Immature natural killer cell (primary cell): Measurements from ENCODE around the gene ABCB6. TPM values are rescaled to one million over a fixed set of nuclear protein-coding genes. Genes with fewer than 3 reads are reported as not detected.

Experiments used
- DNase-seq, 3 donors: peaks; one replicate each; pipeline ENCODE4 v3.0.0; 2022; ENCODE audit warnings: mixed read lengths in 1 of 3
- H3K27ac Mint-ChIP-seq, 6 donors: one replicate each; pipeline ENCODE4 v1.8.0; 2020; ENCODE audit warnings: mixed read lengths in 6 of 6, mild to moderate bottlenecking in 5 of 6, inconsistent platforms in 4 of 6, moderate library complexity in 3 of 6
- H3K27me3 Mint-ChIP-seq, 3 donors: one replicate each; pipeline ENCODE4 v1.8.0; 2020 to 2021; ENCODE audit warnings: low read depth in 3 of 3, mild to moderate bottlenecking in 3 of 3, mixed read lengths in 3 of 3, moderate library complexity in 3 of 3, inconsistent platforms in 1 of 3
- H3K36me3 Mint-ChIP-seq, 3 donors: one replicate each; pipeline ENCODE4 v1.8.0; 2020; ENCODE audit warnings: mixed read lengths in 3 of 3, inconsistent platforms in 2 of 3, mild to moderate bottlenecking in 2 of 3
- H3K4me1 Mint-ChIP-seq, 2 donors: one replicate each; pipeline ENCODE4 v1.8.0; 2020; ENCODE audit warnings: inconsistent platforms in 2 of 2, mild to moderate bottlenecking in 2 of 2, mixed read lengths in 2 of 2, moderate library complexity in 1 of 2
- H3K4me3 Mint-ChIP-seq, 5 donors: one replicate each; pipeline ENCODE4 v1.8.0; 2020; ENCODE audit warnings: mild to moderate bottlenecking in 5 of 5, mixed read lengths in 5 of 5, inconsistent platforms in 3 of 5, moderate library complexity in 3 of 5
- H3K9me3 Mint-ChIP-seq, 6 donors: one replicate each; pipeline ENCODE4 v1.8.0; 2020; ENCODE audit warnings: mild to moderate bottlenecking in 6 of 6, mixed read lengths in 6 of 6, inconsistent platforms in 4 of 6, moderate library complexity in 3 of 6
- polyA plus RNA-seq, 3 donors: library from polyadenylated mRNA; unstranded; fragments of 300-500 nt; fragmentation: Illumina TruSeq; gene quantifications; one replicate each; pipeline ENCODE4 v1.2.3, GENCODE V29; 2021

The ABCB6 gene
- polyA plus RNA-seq, 3 donors from 2014 or later: 0.21 to 3.7 (median 1.2) TPM

DNA sequence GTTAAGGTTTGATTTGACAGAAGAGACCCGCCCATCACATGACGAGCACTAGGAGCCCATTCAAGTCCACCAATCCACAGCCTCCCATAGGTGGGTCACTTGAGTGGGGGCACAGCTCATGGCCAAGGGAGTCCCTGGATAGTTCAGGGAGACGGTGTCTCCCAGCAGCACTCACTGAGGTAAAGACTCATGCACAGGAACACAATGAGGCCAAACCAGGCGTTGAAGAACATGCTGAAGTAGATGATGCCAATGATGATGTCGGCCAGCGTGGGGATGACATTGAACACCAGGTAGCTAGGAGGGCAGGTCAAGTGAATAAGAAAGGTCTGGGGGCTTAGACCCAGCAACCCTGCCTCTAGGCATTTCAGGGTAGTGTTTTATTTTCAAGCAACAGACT is 4.0 kb downstream of the ABCB6 start:
- DNase-seq: no peak
- no peak overlapping the region for H3K27ac Mint-ChIP-seq
- peaks cover 0 to 3% (median 0%) of the 10 kb centered on the region in 3 donors for H3K36me3 Mint-ChIP-seq
- peaks cover 8 to 11% (median 9%) of the 10 kb centered on the region in 3 donors for H3K27me3 Mint-ChIP-seq
- H3K4me3 Mint-ChIP-seq: no peak overlapping the region
- H3K9me3 Mint-ChIP-seq: peaks cover 0 to 1% (median 0%) of the 10 kb centered on the region in 6 donors
- peaks cover 33 to 37% of the 10 kb centered on the region in 2 donors for H3K4me1 Mint-ChIP-seq

DNA sequence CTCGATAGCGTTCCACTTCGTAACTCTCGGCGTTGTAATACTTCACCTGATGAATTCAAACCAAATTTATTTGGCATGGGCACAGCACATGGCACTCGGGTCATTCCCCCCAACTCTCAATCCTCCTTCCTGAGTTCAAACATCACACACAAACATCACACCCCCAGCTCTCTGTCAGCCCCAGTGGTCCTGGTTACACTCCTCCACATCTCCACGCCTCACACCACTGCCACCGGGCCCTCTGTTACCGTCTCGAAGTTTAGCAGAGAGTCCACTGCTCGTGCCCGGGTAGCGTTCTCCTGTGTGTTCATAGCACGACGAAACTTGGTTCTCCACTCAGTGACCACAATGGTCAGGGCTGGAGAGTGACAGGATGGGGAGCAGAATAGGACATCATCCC is 4.6 kb downstream of the ABCB6 start:
- Mint-ChIP-seq H3K27me3 (peaks cover 7 to 8% (median 8%) of the 10 kb centered on the region in 3 donors), H3K27ac (peak overlapping the region in 1 of 6 donors; percentile 27), H3K4me3 (no peak overlapping the region), H3K4me1 (peaks cover 35 to 37% of the 10 kb centered on the region in 2 donors), H3K9me3 (peaks cover 0 to 1% (median 0%) of the 10 kb centered on the region in 6 donors), H3K36me3 (peaks cover 0 to under 1% (median 0%) of the 10 kb centered on the region in 3 donors)
- no peak for DNase-seq

DNA sequence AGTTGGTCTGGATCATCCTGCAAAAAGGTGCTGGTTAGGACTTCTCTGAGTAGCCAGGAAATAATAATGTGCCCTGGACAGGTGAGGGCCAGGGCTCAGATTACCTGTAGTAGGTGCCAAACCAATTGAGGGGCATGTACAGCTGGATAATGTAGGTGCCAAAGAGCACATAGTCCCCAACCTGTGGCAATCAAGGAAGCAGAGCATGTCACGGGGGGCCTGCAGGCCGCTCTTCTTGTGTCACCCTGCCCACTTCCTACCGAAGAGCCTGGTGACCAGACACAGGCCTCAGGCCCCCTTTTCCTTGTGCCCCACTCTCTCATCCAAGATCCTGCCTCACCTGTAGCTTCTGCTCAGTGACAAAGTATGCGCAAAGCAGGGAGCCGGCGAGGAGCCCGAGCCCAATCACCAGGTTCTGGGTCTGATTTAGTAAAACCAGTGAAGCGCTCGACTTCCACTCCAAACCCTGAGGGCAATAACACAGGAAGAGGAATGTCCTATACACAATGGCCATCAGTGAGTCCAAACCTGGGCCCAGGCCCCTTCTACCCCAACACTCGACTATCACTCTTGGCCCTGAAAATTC is 5.2 kb downstream of the ABCB6 start:
- Mint-ChIP-seq H3K4me3 (no peak overlapping the region), H3K27me3 (peaks cover 4 to 8% (median 8%) of the 10 kb centered on the region in 3 donors), H3K27ac (peak overlapping the region in 1 of 6 donors; percentile 27), H3K4me1 (peaks cover 32 to 39% of the 10 kb centered on the region in 2 donors), H3K9me3 (peaks cover 0 to 1% (median 0%) of the 10 kb centered on the region in 6 donors), H3K36me3 (peaks cover 0 to 6% (median 0%) of the 10 kb centered on the region in 3 donors)
- no peak for DNase-seq

DNA sequence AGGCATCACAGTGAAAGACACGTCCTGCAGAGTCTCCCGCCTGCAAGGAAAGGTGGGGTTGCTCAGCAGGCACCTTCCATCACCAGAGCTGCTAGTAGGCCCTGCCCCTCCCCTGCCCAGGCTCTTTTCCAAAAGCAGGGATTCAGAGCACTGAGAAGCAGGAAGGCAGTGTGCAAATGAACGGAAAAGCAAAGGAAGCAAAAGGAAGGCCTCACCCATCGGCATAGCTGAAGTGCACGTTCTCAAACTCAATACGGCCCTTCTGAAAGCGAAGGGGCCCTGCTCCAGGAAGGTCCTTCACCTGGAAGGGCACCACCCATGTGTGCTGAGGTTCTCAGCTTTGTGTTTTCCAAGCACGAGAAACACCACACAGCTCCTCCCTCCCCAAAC is 5.7 kb downstream of the ABCB6 start:
- Mint-ChIP-seq H3K4me1 (peaks cover 34 to 41% of the 10 kb centered on the region in 2 donors), H3K36me3 (peaks cover 0 to 10% (median 0%) of the 10 kb centered on the region in 3 donors), H3K4me3 (no peak overlapping the region), H3K9me3 (peaks cover 0 to 1% (median 0%) of the 10 kb centered on the region in 6 donors), H3K27me3 (peaks cover 4 to 7% (median 6%) of the 10 kb centered on the region in 3 donors), H3K27ac (no peak overlapping the region)
- no peak for DNase-seq

DNA sequence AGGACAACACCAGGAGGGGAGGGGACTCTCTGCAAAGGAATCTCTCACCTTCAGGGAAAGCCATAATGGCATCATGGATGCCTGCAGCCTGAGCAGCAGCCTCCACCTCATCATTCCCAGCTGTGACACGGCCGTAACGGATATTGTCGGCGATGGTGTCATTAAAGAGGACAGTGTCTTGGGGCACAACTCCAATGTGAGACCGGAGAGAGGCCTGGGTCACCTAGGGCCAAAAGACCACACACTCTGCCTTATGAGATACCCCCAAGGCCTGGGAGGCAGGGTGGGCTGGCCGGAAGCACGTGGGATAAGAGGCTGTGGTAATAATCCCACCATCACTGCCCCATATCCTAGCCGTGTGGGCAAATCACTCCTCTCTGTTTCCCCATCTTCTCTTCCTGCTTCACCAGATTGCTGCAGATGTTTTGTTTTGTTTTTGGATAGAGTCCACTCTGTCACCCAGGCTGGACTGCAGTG is 7.8 kb downstream of the ABCB6 start:
- Mint-ChIP-seq H3K4me1 (peaks cover 38 to 49% of the 10 kb centered on the region in 2 donors), H3K36me3 (peaks cover 0 to 10% (median 0%) of the 10 kb centered on the region in 3 donors), H3K27me3 (peaks cover 0 to 6% (median 0%) of the 10 kb centered on the region in 3 donors), H3K27ac (peak overlapping the region; percentile 89 to 95 (median 92)), H3K9me3 (peaks cover 0 to 1% (median 0%) of the 10 kb centered on the region in 6 donors), H3K4me3 (peak overlapping the region in 3 of 5 donors; percentile 70 to 72 (median 71))
- DNase-seq: no peak

DNA sequence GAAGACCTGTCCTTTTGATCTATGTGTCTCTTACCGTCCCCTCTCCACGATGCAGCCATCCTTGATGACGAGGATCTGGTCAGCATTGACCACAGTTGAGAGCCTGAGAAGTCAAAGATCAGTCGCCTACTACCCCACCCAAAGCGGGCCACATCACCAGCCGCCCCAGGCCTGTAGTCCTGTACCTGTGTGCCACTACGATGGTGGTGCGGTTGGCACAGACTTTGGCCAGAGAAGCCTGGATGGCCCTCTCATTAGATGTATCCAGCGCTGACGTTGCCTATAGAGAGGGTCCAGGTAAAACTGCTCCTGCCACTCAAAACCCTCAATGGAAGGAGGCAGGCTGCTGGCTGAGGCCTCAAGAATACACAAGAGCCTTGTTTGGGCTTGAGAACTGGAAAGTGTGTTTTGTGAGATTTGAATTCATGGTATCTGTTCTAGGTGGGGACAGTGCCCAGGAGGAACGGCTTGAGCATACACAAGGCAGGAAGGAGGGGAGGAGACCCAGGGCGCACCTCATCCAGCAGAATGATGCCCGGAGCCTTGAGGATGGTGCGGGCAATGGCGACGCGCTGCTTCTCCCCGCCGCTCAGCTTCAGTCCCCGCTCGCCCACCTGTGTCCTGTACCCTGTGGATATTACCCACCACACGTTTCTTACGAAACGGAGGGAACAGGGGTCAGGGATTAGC is 8.4 kb downstream of the ABCB6 start:
- peak overlapping the region in 1 of 5 donors; percentile 27 for H3K4me3 Mint-ChIP-seq
- no peak for DNase-seq
- peaks cover 39 to 50% of the 10 kb centered on the region in 2 donors for H3K4me1 Mint-ChIP-seq
- peaks cover 0 to 1% (median 0%) of the 10 kb centered on the region in 6 donors for H3K9me3 Mint-ChIP-seq
- H3K36me3 Mint-ChIP-seq: peaks cover 0 to 10% (median 0%) of the 10 kb centered on the region in 3 donors
- H3K27ac Mint-ChIP-seq: peak overlapping the region; percentile 75 to 92 (median 86)
- peaks cover 0 to 6% (median 0%) of the 10 kb centered on the region in 3 donors for H3K27me3 Mint-ChIP-seq

DNA sequence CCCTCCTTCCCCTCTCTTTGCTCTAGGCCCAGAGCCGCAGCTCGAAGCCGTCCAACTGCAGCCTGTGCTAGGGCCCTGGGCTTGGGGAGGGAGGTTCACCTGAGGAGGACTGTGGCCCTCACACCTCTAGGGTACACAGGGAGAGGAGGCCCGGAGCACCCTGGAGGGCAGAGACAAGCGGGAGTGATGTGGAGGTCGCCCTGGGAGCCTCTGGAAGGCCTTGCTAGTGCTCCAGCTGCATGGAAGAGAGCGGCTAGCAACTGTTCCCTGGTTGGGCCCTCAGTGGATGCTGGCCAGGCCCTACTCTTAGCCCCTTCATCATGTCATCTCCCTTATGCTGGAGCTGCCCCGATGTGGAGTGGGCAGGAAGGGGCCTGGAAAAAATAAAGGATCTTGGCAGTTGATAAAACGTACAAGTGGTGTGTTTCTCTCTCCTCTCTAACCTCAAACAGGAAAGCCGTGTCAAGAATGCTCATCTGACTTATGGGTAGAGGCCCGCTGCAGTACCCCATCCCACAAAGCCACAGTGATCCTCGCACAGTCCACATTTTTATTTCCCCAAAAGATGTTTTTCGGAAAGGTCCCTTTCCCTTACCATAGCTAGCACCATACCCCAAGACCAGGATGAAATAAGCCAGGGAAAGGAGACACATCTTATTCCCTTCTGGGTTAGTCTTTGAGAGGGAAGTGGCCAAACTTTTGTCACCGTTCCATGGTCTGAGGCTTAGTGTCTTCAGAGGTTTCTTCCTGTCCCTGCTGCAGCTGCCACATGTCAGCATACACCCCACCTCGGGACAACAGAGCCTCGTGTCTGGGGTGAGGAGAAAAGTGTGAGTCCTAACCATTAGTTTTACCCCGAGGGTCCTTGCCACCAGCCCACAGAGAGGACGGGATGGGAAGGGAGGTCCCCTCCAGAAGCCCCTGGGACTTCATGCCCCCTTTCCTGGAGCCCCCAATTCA is 9.2 kb downstream of the ABCB6 start:
- Mint-ChIP-seq H3K36me3 (peaks cover 0 to 10% (median 0%) of the 10 kb centered on the region in 3 donors), H3K4me3 (peak overlapping the region; percentile 14 to 61 (median 48)), H3K27ac (peak overlapping the region; percentile 75 to 90 (median 86)), H3K27me3 (peaks cover 0 to 8% (median 0%) of the 10 kb centered on the region in 3 donors), H3K9me3 (peaks cover 0 to 1% (median 0%) of the 10 kb centered on the region in 6 donors), H3K4me1 (peaks cover 39 to 50% of the 10 kb centered on the region in 2 donors)
- DNase-seq: no peak

DNA sequence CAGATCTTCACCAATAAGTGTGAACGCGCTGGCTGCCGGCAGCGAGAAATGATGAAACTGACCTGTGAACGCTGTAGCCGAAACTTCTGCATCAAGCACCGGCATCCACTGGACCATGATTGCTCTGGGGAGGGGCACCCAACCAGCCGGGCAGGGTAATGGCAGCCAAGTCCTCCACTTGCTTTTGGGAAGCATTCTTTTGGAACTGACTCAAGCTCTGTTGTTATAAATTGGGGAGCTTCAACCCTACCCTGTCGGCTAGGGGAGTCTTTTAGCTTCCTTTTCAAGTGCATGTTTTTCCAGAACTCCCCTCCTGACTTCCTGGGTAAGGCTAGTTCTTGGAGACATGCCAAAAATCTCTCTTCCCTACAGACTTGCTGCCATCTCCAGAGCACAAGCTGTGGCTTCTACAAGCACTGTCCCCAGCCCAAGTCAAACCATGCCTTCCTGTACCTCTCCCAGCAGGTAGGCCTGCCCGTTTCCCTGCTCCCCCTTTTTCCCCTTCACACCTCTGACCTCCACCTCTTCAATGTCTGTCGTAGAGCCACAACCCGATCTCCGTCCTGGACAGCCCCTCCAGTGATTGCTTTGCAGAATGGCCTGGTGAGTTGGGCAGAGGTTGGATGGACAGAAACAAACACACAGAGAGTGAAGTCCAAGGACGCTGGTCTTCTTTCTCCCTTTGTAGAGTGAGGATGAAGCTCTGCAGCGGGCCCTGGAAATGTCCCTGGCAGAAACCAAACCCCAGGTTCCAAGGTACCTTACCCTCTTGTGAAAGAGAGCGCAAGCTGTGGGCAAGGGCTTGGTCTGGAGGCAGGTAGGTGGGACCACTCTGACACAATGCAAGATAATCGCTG is 10.6 kb downstream of the ABCB6 start:
- DNase-seq: no peak
- Mint-ChIP-seq H3K36me3 (peaks cover 0 to 10% (median 0%) of the 10 kb centered on the region in 3 donors), H3K27me3 (peaks cover 0 to 6% (median 0%) of the 10 kb centered on the region in 3 donors), H3K27ac (peak overlapping the region; percentile 75 to 96 (median 86)), H3K9me3 (peaks cover 0 to 1% (median 0%) of the 10 kb centered on the region in 6 donors), H3K4me3 (peak overlapping the region; percentile 89 to 98 (median 91)), H3K4me1 (peaks cover 39 to 50% of the 10 kb centered on the region in 2 donors)

DNA sequence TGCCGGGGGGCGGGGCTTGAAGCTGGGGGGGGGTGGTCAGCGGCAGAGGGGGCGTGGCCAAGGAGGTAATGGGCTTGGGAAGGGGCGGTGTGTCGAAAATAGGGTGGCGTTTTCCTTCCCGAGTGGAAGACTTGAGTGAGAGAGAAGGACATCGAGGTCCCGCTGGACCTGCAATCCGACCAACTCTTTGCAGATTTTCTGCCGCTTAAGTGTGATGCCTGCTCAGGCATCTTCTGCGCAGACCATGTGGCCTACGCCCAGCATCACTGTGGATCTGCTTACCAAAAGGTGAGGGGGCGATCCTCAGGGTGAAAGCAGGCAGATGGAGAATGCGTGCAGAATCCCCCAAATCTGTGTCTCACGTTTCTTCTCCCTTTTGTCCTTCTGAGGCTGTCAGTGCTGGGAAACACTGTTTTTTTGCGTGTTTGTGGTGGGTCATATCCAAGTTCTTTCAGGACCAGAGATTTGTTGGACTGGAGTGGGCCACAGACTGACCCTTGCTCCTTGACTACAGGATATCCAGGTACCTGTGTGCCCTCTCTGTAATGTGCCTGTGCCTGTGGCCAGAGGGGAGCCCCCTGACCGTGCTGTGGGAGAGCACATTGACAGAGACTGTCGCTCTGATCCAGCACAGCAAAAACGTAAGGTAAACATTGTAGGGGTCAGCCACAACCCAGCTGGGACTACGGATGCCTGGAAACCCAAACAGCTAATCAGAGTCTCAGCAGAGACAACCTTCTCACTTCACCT is 11.4 kb downstream of the ABCB6 start:
- H3K4me1 Mint-ChIP-seq: peaks cover 39 to 50% of the 10 kb centered on the region in 2 donors
- H3K36me3 Mint-ChIP-seq: peaks cover 0 to 10% (median 0%) of the 10 kb centered on the region in 3 donors
- peaks cover 0 to 1% (median 0%) of the 10 kb centered on the region in 6 donors for H3K9me3 Mint-ChIP-seq
- peaks cover 0 to 6% (median 0%) of the 10 kb centered on the region in 3 donors for H3K27me3 Mint-ChIP-seq
- peak overlapping the region; percentile 66 to 97 (median 90) for H3K27ac Mint-ChIP-seq
- peak overlapping the region; percentile 89 to 98 (median 91) for H3K4me3 Mint-ChIP-seq
- DNase-seq: no peak

DNA sequence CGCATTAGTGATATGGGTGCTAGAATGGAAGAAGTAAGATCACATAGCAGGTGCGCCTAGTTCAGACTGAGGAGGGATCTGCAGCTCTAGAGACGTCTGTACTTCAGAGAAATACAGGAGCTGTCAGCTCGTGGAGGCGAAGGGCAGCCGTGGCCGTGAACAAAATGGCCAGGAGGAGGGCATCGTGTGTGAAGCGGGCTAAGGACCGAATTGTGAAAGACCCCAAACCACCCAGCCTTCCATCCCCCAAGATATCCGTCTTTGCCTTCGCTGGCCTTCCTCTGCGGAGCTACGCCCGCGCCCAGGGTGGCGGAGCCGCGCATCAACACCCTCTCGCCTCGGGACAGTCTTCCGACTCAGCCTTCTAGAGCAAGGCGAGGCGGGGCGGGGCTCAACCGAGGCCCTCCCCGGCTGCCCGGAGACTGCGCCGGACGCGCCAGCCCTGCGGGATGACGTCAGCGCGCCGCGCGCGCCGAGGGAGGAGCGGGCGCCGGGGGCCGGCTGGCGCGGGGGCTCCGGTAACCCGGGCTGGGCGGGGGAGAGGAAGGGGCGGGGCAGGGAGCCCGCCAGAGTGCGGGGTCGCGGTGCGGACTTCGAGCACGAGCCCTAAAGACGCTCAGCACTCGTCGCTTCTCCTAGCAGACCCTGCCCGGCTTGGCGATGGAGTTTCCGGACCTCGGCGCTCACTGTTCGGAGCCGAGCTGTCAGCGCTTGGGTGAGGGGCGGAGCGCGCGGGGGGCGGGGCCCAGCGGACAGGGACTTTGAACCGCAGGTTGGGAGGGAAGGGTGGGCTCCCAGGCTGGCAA is 12.2 kb downstream of the ABCB6 start, which contains the start of gene ZFAND2B:
Gene ZFAND2B (plus strand): TSS at position 455 of the 806 bp plus-strand sequence. CDS start 206 bp downstream, at position 661.
- peak within 1 kb of the TSS; percentile 94 to 99 (median 96) for H3K27ac Mint-ChIP-seq
- H3K4me1 Mint-ChIP-seq: peaks cover 37 to 49% of the 10 kb centered on the region in 2 donors
- peak within 1 kb of the TSS; percentile 89 to 98 (median 91) for H3K4me3 Mint-ChIP-seq
- H3K36me3 Mint-ChIP-seq: peaks cover 0 to 10% (median 0%) of the 10 kb centered on the region in 3 donors
- peaks cover 0 to 1% (median 0%) of the 10 kb centered on the region in 6 donors for H3K9me3 Mint-ChIP-seq
- DNase-seq: peak; percentile 96 to 98 (median 97)
- peaks cover 0 to 6% (median 2%) of the 10 kb centered on the region in 3 donors for H3K27me3 Mint-ChIP-seq

DNA sequence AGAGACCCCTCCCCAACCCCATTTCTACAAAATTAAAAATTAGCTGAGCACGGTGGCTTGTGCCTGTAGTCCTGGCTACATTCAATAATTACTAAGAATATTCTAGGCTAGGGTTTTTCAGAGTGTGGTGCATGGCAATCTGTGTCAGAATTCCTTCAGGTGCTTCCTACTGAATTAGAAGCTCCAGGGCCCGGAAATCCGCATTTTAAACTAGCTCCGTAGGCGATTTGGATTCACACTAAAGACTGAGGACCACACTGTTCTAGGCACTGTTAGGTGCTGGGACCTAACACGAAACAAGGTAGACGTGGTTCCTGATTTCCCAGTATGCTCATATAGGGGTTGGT is 12.8 kb downstream of the ABCB6 start:
- peak overlapping the region; percentile 89 to 98 (median 91) for H3K4me3 Mint-ChIP-seq
- H3K4me1 Mint-ChIP-seq: peaks cover 31 to 43% of the 10 kb centered on the region in 2 donors
- H3K36me3 Mint-ChIP-seq: peaks cover 0 to 10% (median 0%) of the 10 kb centered on the region in 3 donors
- DNase-seq: no peak
- H3K27me3 Mint-ChIP-seq: peaks cover 0 to 6% (median 2%) of the 10 kb centered on the region in 3 donors
- H3K27ac Mint-ChIP-seq: peak overlapping the region; percentile 94 to 99 (median 96)
- peaks cover 0 to 1% (median 0%) of the 10 kb centered on the region in 6 donors for H3K9me3 Mint-ChIP-seq
